Measurements from ENCODE around the gene SLC39A5. TPM values are rescaled to one million over a fixed set of nuclear protein-coding genes. Genes with fewer than 3 reads are reported as not detected.

Gene SLC39A5, protein sequence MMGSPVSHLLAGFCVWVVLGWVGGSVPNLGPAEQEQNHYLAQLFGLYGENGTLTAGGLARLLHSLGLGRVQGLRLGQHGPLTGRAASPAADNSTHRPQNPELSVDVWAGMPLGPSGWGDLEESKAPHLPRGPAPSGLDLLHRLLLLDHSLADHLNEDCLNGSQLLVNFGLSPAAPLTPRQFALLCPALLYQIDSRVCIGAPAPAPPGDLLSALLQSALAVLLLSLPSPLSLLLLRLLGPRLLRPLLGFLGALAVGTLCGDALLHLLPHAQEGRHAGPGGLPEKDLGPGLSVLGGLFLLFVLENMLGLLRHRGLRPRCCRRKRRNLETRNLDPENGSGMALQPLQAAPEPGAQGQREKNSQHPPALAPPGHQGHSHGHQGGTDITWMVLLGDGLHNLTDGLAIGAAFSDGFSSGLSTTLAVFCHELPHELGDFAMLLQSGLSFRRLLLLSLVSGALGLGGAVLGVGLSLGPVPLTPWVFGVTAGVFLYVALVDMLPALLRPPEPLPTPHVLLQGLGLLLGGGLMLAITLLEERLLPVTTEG
- total RNA-seq, result not detected

DNA sequence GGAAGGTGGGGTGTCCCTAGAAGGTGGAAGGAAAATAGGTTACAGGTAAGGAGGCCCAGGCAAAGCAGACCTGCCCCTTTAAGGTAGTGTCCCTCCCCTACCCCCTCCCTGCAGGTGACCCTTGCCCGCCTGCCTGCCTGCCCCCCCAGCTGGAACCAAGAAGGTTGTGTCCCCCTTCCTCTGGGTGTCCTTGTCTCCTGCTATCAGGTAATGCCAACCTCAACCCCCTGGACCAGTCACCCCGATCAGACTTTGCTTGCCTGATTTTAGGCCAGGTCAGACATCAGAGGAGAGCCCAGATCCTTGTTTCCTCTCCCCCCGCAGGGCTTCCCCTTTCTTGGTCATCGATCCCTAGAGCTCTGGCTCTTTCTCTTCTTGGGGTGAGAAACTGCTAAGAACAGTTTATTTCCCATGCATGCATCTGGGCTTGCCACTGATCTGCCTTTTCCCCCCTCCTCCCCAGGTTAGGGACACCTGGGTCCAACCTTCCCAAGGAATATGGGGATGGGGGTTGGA lies at the start of gene SLC39A5:
Gene SLC39A5 (plus strand): TSS at position 136 of the 516 bp plus-strand sequence. CDS start 1,224 bp downstream, outside the sequence.
- 70 to 86% methylated on average over 4 of the region's 4 CpGs for WGBS, 2 donors
- Histone ChIP-seq H3K36me3 (no peaks in the 10 kb centered on the region), H3K9me3 (no peaks in the 10 kb centered on the region), H3K4me1 (peaks cover 2% of the 10 kb centered on the region in 2 donors), H3K4me3 (replicated peaks in 1 of 3) (no peak within 1 kb of the TSS), H3K27me3 (no peaks in the 10 kb centered on the region), H3K27ac (no peak within 1 kb of the TSS)
- no peak for TF ChIP-seq POLR2A (IDR thresholded peaks at IDR 0.05)
- TF ChIP-seq, protein P1, sequence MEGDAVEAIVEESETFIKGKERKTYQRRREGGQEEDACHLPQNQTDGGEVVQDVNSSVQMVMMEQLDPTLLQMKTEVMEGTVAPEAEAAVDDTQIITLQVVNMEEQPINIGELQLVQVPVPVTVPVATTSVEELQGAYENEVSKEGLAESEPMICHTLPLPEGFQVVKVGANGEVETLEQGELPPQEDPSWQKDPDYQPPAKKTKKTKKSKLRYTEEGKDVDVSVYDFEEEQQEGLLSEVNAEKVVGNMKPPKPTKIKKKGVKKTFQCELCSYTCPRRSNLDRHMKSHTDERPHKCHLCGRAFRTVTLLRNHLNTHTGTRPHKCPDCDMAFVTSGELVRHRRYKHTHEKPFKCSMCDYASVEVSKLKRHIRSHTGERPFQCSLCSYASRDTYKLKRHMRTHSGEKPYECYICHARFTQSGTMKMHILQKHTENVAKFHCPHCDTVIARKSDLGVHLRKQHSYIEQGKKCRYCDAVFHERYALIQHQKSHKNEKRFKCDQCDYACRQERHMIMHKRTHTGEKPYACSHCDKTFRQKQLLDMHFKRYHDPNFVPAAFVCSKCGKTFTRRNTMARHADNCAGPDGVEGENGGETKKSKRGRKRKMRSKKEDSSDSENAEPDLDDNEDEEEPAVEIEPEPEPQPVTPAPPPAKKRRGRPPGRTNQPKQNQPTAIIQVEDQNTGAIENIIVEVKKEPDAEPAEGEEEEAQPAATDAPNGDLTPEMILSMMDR (IDR thresholded peaks at IDR 0.05), result no peak
- intact Hi-C loops (cut with DNase I), result loop anchor here (10.0 kb wide), 1 partner anchor 105 kb away; the partner anchor contains the start of gene ESYT1
- no peak for DNase-seq

DNA sequence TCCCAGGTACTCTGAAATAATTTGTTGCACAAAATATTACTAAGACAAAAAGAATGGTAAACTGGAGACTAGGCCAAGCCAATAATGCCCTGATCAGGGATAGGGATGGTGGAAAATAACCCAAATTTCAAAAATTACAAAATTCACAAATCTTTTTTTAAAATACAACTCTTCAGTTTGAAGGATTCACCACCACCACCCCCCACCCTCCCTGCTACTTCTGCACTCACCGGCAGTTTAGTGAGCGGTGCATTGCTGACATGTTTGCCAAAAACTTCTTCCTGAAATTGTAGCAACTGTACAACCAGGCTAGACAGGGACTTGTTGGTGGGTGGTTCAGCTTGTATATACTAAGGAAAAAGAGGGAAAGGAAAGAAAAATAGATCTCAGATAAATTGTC lies 42.9 kb upstream of the SLC39A5 start:
- TF ChIP-seq, protein P1 (IDR thresholded peaks at IDR 0.05), result no peak
- TF ChIP-seq POLR2A (IDR thresholded peaks at IDR 0.05), result no peak
- intact Hi-C loops (cut with DNase I), result no loop called here
- WGBS, 2 donors, result 39 to 58% methylated on average over 2 of the region's 2 CpGs

GRCh38 chr12:56188131-56188777 lies 41.6 kb upstream of the SLC39A5 start:
- H3K4me3 ChIP-seq (replicated peaks in 1 of 3), result peak overlapping the region; percentile 62 to 77 (median 68)
- peaks cover 14 to 22% of the 10 kb centered on the region in 2 donors for H3K4me1 ChIP-seq
- TF ChIP-seq, protein P1 (IDR thresholded peaks at IDR 0.05), result no peak
- TF ChIP-seq POLR2A (IDR thresholded peaks at IDR 0.05), result no peak
- H3K9me3 ChIP-seq, result no peaks in the 10 kb centered on the region
- peak overlapping the region; percentile 85 to 93 (median 90) for H3K27ac ChIP-seq
- 16 to 21% methylated on average over 10 of the region's 10 CpGs for WGBS, 2 donors
- no peak for DNase-seq
- no peaks in the 10 kb centered on the region for H3K27me3 ChIP-seq
- intact Hi-C loops (cut with DNase I), result loop anchor here (2.0 kb wide), 1 partner anchor 67 kb away; no protein-coding TSS in a partner anchor
- H3K36me3 ChIP-seq, result peaks cover 21 to 24% of the 10 kb centered on the region in 2 donors

More for the DNA sequence above, 42.9 kb upstream of the SLC39A5 start:
- Histone ChIP-seq H3K9me3 (no peaks in the 10 kb centered on the region), H3K27me3 (no peaks in the 10 kb centered on the region), H3K36me3 (peaks cover 26 to 28% of the 10 kb centered on the region in 2 donors), H3K4me3 (replicated peaks in 1 of 3) (no peak overlapping the region), H3K27ac (no peak overlapping the region), H3K4me1 (peaks cover 14 to 22% of the 10 kb centered on the region in 2 donors)
- DNase-seq, result no peak

- Histone ChIP-seq H3K36me3 (peaks cover 16 to 20% of the 10 kb centered on the region in 2 donors), H3K4me1 (peaks cover 14 to 22% of the 10 kb centered on the region in 2 donors), H3K27ac (peak overlapping the region; percentile 85 to 93 (median 90)), H3K9me3 (no peaks in the 10 kb centered on the region), H3K27me3 (no peaks in the 10 kb centered on the region), H3K4me3 (replicated peaks in 1 of 3) (peak overlapping the region; percentile 62 to 77 (median 68))
- intact Hi-C loops (cut with DNase I), result loop anchor here (2.0 kb wide), 1 partner anchor 68 kb away; no protein-coding TSS in a partner anchor
- WGBS, 2 donors, result 0 to 2% methylated on average over 10 to 14 of the region's 17 CpGs
- no peak for DNase-seq
- TF ChIP-seq POLR2A (IDR thresholded peaks at IDR 0.05), result no peak
- TF ChIP-seq, protein P1 (IDR thresholded peaks at IDR 0.05), result no peak
Observed at GRCh38 chr12:56188778-56189098, 41.1 kb upstream of the SLC39A5 start.
